Measurements from ENCODE around the gene MAB21L3.

Gene MAB21L3

GRCh38 chr1:116123837-116124533 lies 12.8 kb downstream of the MAB21L3 start:
- TF ChIP-seq CTCF (conservative IDR thresholded peaks at IDR 0.05; ENCODE audit: control insufficient read depth, insufficient read depth, low read depth, low read length) = no peak
- DNase-seq (ENCODE audit: low read depth) = no peak
- no peak overlapping the region for H3K4me3 ChIP-seq (ENCODE audit: control insufficient read depth, low read depth, low read length)

GRCh38 chr1:116125758-116126157 lies 14.6 kb downstream of the MAB21L3 start:
- DNase-seq (ENCODE audit: low read depth) = no peak
- no peak overlapping the region for H3K4me3 ChIP-seq (ENCODE audit: control insufficient read depth, low read depth, low read length)
- no peak for TF ChIP-seq CTCF (conservative IDR thresholded peaks at IDR 0.05; ENCODE audit: control insufficient read depth, insufficient read depth, low read depth, low read length)

- no peak for DNase-seq (ENCODE audit: low read depth)
- no peak overlapping the region for H3K4me3 ChIP-seq (ENCODE audit: control insufficient read depth, low read depth, low read length)
- TF ChIP-seq CTCF (conservative IDR thresholded peaks at IDR 0.05; ENCODE audit: control insufficient read depth, insufficient read depth, low read depth, low read length) = no peak
Measured at GRCh38 chr1:116126281-116126680, 15.1 kb downstream of the MAB21L3 start.

GRCh38 chr1:116127123-116127847 lies 16.1 kb downstream of the MAB21L3 start:
- TF ChIP-seq CTCF (conservative IDR thresholded peaks at IDR 0.05; ENCODE audit: control insufficient read depth, insufficient read depth, low read depth, low read length) = no peak
- DNase-seq (ENCODE audit: low read depth) = peak; percentile 46

GRCh38 chr1:116127848-116128540 lies 16.8 kb downstream of the MAB21L3 start:
- no peak for DNase-seq (ENCODE audit: low read depth)
- no peak for TF ChIP-seq CTCF (conservative IDR thresholded peaks at IDR 0.05; ENCODE audit: control insufficient read depth, insufficient read depth, low read depth, low read length)
- H3K4me3 ChIP-seq (ENCODE audit: control insufficient read depth, low read depth, low read length) = no peak overlapping the region

More at GRCh38 chr1:116127123-116127847, 16.1 kb downstream of the MAB21L3 start:
- no peak overlapping the region for H3K4me3 ChIP-seq (ENCODE audit: control insufficient read depth, low read depth, low read length)

- TF ChIP-seq CTCF (conservative IDR thresholded peaks at IDR 0.05; ENCODE audit: control insufficient read depth, insufficient read depth, low read depth, low read length) = no peak
- no peak for DNase-seq (ENCODE audit: low read depth)
Measured at GRCh38 chr1:116128664-116129063, 17.5 kb downstream of the MAB21L3 start.

More at GRCh38 chr1:116128664-116129063, 17.5 kb downstream of the MAB21L3 start:
- no peak overlapping the region for H3K4me3 ChIP-seq (ENCODE audit: control insufficient read depth, low read depth, low read length)
